ENCODE results near the gene C16orf96.
A peak's percentile ranks its signal among the peaks of the same experiment; 100 is the strongest.

Gene C16orf96

GRCh38 chr16:4601864-4602186, 45.7 kb downstream of the C16orf96 start:
- no peak for DNase-seq

- DNase-seq = no peak
Measured at GRCh38 chr16:4602331-4602730, 46.2 kb downstream of the C16orf96 start.

DNA sequence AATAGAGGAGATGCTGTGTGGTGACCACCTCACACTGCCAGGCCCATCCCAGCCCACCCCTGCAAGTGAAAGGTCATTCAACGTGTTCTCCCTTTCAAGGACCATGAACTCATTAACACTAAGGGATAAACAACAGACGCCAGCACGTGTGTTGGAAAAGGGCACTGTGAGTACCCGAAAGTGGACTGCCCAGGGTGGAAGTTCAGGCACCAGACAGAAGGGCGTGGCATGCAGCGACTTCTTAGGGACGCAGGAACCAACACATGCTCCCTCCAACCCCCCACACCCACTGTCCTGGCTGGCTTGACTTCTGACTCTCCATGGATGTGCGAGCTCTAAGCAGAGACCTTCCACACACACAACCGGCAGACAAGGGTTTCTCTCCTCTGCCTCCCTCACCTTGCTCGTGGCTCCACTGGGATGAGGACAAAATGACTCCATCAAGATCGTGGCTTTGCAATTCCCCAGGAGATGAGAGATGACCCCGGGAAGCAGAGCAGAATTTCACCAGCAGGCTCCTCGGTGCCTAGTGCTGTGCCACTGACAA, 47.6 kb downstream of the C16orf96 start:
- DNase-seq = no peak

- no peak for DNase-seq
Measured at GRCh38 chr16:4604401-4604800, 48.3 kb downstream of the C16orf96 start.

DNA sequence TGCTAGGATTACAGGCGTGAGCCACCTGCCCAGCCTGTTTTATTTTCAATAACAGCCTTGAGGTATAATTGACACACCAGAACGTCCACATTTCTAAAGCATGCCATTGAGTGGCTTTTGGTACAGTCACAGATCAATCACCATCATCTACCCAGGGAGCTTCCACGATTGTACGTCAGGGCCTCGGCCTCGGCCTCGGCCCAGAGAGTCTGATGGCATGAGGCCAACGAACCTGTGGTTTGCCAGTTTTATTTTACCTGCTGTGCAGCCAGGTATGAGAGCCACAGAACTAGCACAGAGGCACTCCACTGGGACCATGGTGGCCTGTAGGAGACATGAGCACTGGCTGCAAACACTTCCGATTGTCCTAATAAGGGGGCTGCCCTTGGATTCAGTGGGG, 50.2 kb downstream of the C16orf96 start:
- DNase-seq = no peak

GRCh38 chr16:4607841-4608703, 51.9 kb downstream of the C16orf96 start:
- DNase-seq = no peak

GRCh38 chr16:4608704-4608980, 52.5 kb downstream of the C16orf96 start:
- no peak for DNase-seq

DNA sequence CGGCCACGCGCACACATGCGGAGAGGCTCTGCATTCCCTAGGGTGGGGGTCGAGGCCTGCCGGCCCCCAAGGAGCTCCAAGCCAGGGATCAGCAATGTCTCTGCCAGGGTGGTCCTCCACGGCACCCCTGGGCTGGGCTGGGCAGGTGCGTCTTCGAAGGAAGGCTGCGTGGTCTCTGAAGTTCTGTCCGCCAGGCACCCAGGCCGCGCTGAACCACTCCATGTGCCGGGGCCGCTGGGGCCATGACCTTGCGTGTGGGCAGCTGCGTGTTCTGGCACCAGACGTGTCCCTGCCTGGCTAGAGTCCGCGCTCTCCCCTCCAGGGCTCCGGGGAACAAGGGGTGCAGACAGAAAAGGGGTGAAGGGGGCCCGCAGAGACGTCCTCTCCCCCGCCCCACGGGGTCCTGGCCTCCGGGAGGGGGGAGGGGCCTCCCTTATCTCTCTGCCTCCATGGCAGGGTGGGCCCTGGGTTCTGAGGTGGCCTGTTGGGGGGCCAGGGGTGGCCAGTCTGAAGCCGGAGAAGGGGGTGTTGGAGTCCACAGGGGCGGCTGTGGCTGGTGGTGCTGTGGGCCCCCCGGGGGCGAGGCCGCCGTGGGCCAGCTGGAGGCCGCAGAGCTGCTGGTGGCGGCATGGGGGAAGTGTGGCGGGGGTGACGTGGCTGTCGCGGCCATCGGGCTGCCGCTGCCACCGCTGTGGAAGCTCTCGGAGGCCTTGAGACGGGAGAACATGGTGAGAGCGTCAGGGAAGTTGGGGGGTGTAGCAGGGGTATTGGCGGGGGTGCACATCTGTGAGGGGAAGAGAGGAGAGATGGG, 53.3 kb downstream of the C16orf96 start:
- DNase-seq = no peak

DNA sequence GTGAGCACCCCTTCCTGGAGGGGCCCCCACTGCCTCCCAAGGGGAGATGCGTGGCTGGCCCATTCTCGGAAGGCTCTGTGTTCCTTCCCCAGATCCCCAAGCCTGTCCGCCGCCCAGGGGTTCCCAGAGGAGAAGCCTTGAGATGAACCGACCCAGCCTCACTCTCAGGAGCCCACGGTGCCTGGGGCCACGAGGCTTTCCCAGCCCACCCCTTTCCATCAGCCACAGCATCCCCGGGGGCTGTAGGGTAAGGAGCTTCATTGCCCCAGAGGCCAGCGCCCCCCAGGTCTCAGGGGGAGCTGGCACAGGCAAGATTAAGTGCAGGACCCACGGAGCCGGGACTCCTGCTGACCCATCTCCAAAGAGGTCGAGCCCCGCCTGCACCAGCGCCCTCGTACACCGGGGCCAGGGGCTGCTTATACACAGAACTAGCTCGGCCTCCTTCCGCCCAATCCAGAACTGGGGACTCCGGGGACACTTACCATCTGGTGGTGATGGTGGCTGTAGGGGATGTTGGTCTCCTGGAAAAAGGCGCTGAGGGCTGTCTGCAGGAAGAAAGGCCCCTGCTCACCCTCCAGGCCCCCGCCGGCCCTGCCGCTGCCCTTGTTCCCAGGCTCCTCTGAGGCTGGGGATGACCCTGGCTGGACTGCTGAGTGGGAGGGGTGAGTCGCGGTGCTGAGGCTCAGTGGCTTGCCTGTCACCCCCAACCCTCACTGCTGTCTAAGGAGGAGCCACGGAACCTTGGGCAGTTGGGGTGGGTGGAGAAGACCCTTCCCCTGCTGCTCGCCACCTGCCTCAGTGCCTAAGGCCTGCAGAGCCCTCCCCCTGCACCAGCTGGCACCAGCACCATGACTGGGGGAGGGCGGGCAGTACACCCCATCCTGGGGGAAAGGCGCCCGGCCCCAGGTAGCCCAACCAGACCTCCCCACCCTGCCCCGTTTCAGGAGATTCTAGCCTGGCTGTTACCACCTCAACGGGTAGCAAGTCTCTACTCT, 54.2 kb downstream of the C16orf96 start:
- DNase-seq = no peak

DNA sequence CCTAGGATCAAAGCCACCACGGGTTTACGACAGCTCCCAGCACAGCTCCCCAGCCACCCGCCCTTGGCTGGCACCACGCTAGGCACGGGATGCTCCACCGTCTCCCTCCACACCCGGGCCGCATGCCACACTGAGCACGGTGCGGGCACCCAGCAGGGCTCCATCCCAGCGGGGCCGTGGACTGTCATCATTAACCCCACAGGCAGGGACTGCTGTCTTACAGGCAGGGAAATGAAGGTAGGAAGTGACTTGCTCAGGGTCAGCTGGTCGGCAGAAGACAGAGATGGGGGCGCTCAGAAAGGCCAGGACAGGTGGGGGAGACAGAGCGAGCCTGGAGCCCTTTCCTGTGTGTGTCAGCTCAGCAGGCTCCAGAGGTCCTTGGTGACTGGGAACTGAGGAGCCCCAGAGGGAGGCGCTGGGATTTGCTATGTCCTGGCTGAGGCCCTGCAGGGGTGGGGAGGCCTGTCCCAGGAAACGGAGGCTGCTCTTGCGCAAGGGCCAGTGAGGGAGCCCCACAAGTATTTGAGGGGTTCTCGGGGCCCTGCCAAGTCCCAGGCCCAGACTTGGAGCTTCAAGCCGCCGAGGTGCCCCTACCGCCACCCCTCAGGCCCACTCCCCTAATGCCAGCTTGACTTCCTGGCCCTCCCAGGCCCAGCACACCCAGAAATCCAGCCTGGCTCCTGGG, 55.3 kb downstream of the C16orf96 start:
- DNase-seq = no peak

- DNase-seq = no peak
Measured at GRCh38 chr16:4612474-4612931, 56.4 kb downstream of the C16orf96 start.

- DNase-seq = no peak
Measured at GRCh38 chr16:4612977-4613635, 57.0 kb downstream of the C16orf96 start.

GRCh38 chr16:4613636-4614570, 57.8 kb downstream of the C16orf96 start:
- DNase-seq = peak; percentile 39

GRCh38 chr16:4614571-4615383, 58.6 kb downstream of the C16orf96 start, which contains the start of gene UBALD1:
Gene UBALD1 (minus strand): TSS chr16:4614888. CDS start chr16:4614797, 91 bp downstream.
- peak; percentile 91 for DNase-seq

GRCh38 chr16:4615384-4616046, 59.4 kb downstream of the C16orf96 start:
- no peak for DNase-seq

- DNase-seq = peak; percentile 100
Measured at GRCh38 chr16:4616047-4616811, 60.1 kb downstream of the C16orf96 start.

DNA sequence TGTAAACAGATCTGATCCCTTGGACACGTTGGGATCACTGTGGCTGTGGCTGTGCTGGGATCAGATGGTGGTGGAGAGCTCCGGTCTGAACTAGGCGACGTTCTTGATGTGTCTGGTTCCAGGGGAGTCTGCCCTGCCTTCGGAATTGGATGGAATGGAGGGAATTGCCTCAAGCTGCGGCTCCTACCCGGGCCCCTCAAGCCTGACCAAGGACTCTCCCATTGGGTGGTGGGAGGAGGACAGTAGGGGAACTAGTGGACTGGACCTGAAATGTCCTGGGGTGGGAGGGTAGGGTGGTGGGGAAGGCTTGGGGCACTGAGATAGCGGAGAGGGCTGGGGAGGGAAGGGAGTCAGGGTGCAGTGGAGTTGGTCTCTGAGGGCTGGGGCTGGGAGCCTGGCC, 61.7 kb downstream of the C16orf96 start:
- no peak for DNase-seq

Measured in fibroblast of skin of back (primary cell).